HepG2 (cell line): ENCODE results near the gene PNKP. TPM values are rescaled to one million over a fixed set of nuclear protein-coding genes. Genes with fewer than 3 reads are reported as not detected.

Experiments used
- ARNT2 ChIP-seq: sonication (generic); formaldehyde crosslinking; IDR thresholded peaks from 2 replicates; pipeline ENCODE4 v1.8.0; 2022; ENCODE audit warnings: mild to moderate bottlenecking, low read depth, missing genetic modification reagents, moderate library complexity
- CSRNP1 ChIP-seq: sonication (generic); formaldehyde crosslinking; IDR thresholded peaks from 2 replicates; pipeline ENCODE4 v1.8.1; 2023; ENCODE audit warnings: mild to moderate bottlenecking, missing genetic modification reagents
- GFI1 ChIP-seq: sonication (generic); formaldehyde crosslinking; IDR thresholded peaks from 2 replicates; pipeline ENCODE4 v1.5.0; 2020; ENCODE audit warnings: missing genetic modification reagents, mild to moderate bottlenecking, borderline replicate concordance
- MAFG ChIP-seq: sonication (generic); formaldehyde crosslinking; IDR thresholded peaks from 2 replicates; pipeline ENCODE4 v1.5.1; 2020; ENCODE audit warnings: mild to moderate bottlenecking, missing genetic modification reagents
- MED13 ChIP-seq: sonication (generic); formaldehyde crosslinking; IDR thresholded peaks from 2 replicates; pipeline ENCODE4 v1.5.0; 2020; ENCODE audit warnings: missing genetic modification reagents
- MZF1 ChIP-seq: sonication (generic); formaldehyde crosslinking; IDR thresholded peaks from 2 replicates; pipeline ENCODE4 v1.8.1; 2023; ENCODE audit warnings: mild to moderate bottlenecking, missing genetic modification reagents, borderline replicate concordance
- NFRKB ChIP-seq: fragments of 450-650 bp; IDR thresholded peaks from 2 replicates; pipeline ENCODE4 v1.6.1; 2017
- PAXIP1 ChIP-seq: sonication (generic); formaldehyde crosslinking; conservative IDR thresholded peaks from 2 replicates; pipeline ENCODE4 v1.4.0; 2020; ENCODE audit warnings: mild to moderate bottlenecking, missing genetic modification reagents, moderate library complexity
- PRPF4 ChIP-seq: fragments of 200-400 bp; formaldehyde crosslinking; IDR thresholded peaks from 2 replicates; pipeline ENCODE4 v1.6.1; 2016; ENCODE audit warnings: low read length, low read depth; ENCODE audit not compliant: poor library complexity, severe bottlenecking
- SIN3A ChIP-seq: IDR thresholded peaks from 2 replicates; pipeline ENCODE4 v1.6.1; 2011; ENCODE audit warnings: low read depth, mild to moderate bottlenecking, control low read depth, low read length, borderline replicate concordance
- SMAD3 ChIP-seq: sonication (generic); formaldehyde crosslinking; IDR thresholded peaks from 2 replicates; pipeline ENCODE4 v1.4.0; 2020; ENCODE audit warnings: missing genetic modification reagents
- SOX5 ChIP-seq: IDR thresholded peaks from 2 replicates; pipeline ENCODE4 v1.6.1; 2016; ENCODE audit warnings: borderline replicate concordance
- TBX3 ChIP-seq: fragments of 450-650 bp; IDR thresholded peaks from 2 replicates; pipeline ENCODE4 v1.6.1; 2017; ENCODE audit warnings: antibody characterized with exemption, mild to moderate bottlenecking, inconsistent platforms, borderline replicate concordance
- TFDP1 ChIP-seq: IDR thresholded peaks from 2 replicates; pipeline ENCODE4 v1.6.1; 2016; ENCODE audit warnings: missing compliant biosample characterization, missing genetic modification reagents, borderline replicate concordance
- ZNF121 ChIP-seq: sonication (generic); formaldehyde crosslinking; IDR thresholded peaks from 2 replicates; pipeline ENCODE4 v1.5.0; 2020; ENCODE audit warnings: mild to moderate bottlenecking, missing genetic modification reagents
- ZNF235 ChIP-seq: sonication (generic); formaldehyde crosslinking; IDR thresholded peaks from 2 replicates; pipeline ENCODE4 v1.8.1; 2023; ENCODE audit warnings: mild to moderate bottlenecking, missing genetic modification reagents, borderline replicate concordance
- ZNF512B ChIP-seq: sonication (generic); formaldehyde crosslinking; IDR thresholded peaks from 2 replicates; pipeline ENCODE4 v1.5.1; 2020; ENCODE audit warnings: missing genetic modification reagents, mild to moderate bottlenecking, borderline replicate concordance
- ZNF572 ChIP-seq: sonication (generic); formaldehyde crosslinking; IDR thresholded peaks from 2 replicates; pipeline ENCODE4 v1.5.1; 2020; ENCODE audit warnings: mild to moderate bottlenecking, missing genetic modification reagents
- ZNF761 ChIP-seq: sonication (generic); formaldehyde crosslinking; conservative IDR thresholded peaks from 2 replicates; pipeline ENCODE4 v1.4.0; 2020; ENCODE audit warnings: mild to moderate bottlenecking, missing genetic modification reagents
- ZNF766 ChIP-seq: sonication (generic); formaldehyde crosslinking; IDR thresholded peaks from 2 replicates; pipeline ENCODE4 v1.5.0; 2020; ENCODE audit warnings: missing genetic modification reagents, borderline replicate concordance
- polyA plus RNA-seq, 8 experiments: library from polyadenylated mRNA; depleted of rRNA in 3 of 8; stranded (reverse) in 7 of 8; unstranded in 1 of 8; fragments of >200 nt; fragmentation: Illumina TruSeq in 4 of 8; extraction: Trizol in 4 of 8; gene quantifications; 2 replicates each; pipeline versions ENCODE4 v1.2.1 to v1.2.3, GENCODE V29; 2011 to 2016; ENCODE audit warnings: low read depth in 4 of 8, missing spikeins in 1 of 8, mixed read lengths in 1 of 8; ENCODE audit not compliant: insufficient read depth in 1 of 8
- total RNA-seq, 5 experiments: library from RNA; depleted of rRNA; stranded (reverse); fragments of >200 nt; fragmentation: Illumina TruSeq; extraction: Trizol; gene quantifications; 2 replicates each; pipeline ENCODE4 v1.2.3, GENCODE V29; 2016; ENCODE audit warnings: low read depth in 1 of 5

The PNKP gene
- total and polyA plus RNA-seq, 2 of the 13 experiments (the other 11 are each of a cell fraction or from before 2014, with no cell fraction given): 12.7 to 27.1 TPM

- TF ChIP-seq MAFG: no peak
- TF ChIP-seq TFDP1 (CRISPR knock-in tag): peak; percentile 38; the same call in 1 of the 2 replicates
- TF ChIP-seq ARNT2 (CRISPR knock-in tag): no peak
- 0 out of 2 replicates have a peak, but pooled peaks have one; percentile 41 for TF ChIP-seq ZNF235 (CRISPR knock-in tag)
- TF ChIP-seq ZNF572 (CRISPR knock-in tag): peak; percentile 31; the same call in 1 of the 2 replicates
- TF ChIP-seq ZNF121 (CRISPR knock-in tag): no peak
- TF ChIP-seq ZNF761: no peak
- no peak for TF ChIP-seq GFI1 (CRISPR knock-in tag)
- 0 out of 2 replicates have a peak, but pooled peaks have one; percentile 19 for TF ChIP-seq SOX5
- no peak for TF ChIP-seq PRPF4
- 0 out of 2 replicates have a peak, but pooled peaks have one; percentile 43 for TF ChIP-seq MED13 (CRISPR knock-in tag)
- peak; percentile 34; the same call in 1 of the 2 replicates for TF ChIP-seq TBX3
- TF ChIP-seq MZF1 (CRISPR knock-in tag): no peak
- no peak for TF ChIP-seq ZNF512B
- TF ChIP-seq NFRKB: no peak
- no peak; the same call in 1 of the 2 replicates for TF ChIP-seq SMAD3 (CRISPR knock-in tag)
- TF ChIP-seq CSRNP1 (CRISPR knock-in tag): 0 out of 2 replicates have a peak, but pooled peaks have one; percentile 25
- TF ChIP-seq SIN3A: peak; percentile 75; the same call in 1 of the 2 replicates
- no peak; the same call in 1 of the 2 replicates for TF ChIP-seq PAXIP1 (CRISPR knock-in tag)
- TF ChIP-seq ZNF766 (CRISPR knock-in tag): no peak
Observed at GRCh38 chr19:49869484-49870308, 2.3 kb upstream of the PNKP start (continued).
